ENCODE data around the gene QPRT.

GRCh38 chr16:29702269-29702668 is 23.3 kb downstream of the QPRT start:
- TF ChIP-seq CTCF (IDR thresholded peaks at IDR 0.05) (no peak), POLR2A (IDR thresholded peaks at IDR 0.05) (no peak)

All from suprapubic skin (tissue), 3 donors.